HEK293 (cell line): ENCODE measurements around the gene RGS7.

Source experiments
- CTCF ChIP-seq: fragments of 450-650 bp; formaldehyde crosslinking; IDR thresholded peaks from 2 replicates; pipeline ENCODE4 v1.5.1; 2016; ENCODE audit warnings: missing biosample characterization, missing genetic modification characterization
- RBAK ChIP-seq: fragments of 450-650 bp; formaldehyde crosslinking; IDR thresholded peaks from 2 replicates; pipeline ENCODE4 v1.5.1; 2016; ENCODE audit warnings: missing biosample characterization, missing genetic modification characterization
- YY1 ChIP-seq: fragments of 450-650 bp; formaldehyde crosslinking; IDR thresholded peaks from 2 replicates; pipeline ENCODE4 v1.5.1; 2018; ENCODE audit warnings: missing biosample characterization, missing genetic modification characterization
- ZBTB49 ChIP-seq: fragments of 450-650 bp; formaldehyde crosslinking; IDR thresholded peaks from 2 replicates; pipeline ENCODE4 v1.5.1; 2016; ENCODE audit warnings: missing biosample characterization, missing genetic modification characterization, low read depth
- ZNF114 ChIP-seq: fragments of 450-650 bp; formaldehyde crosslinking; IDR thresholded peaks from 2 replicates; pipeline ENCODE4 v1.5.0; 2017; ENCODE audit warnings: missing biosample characterization, missing genetic modification characterization
- ZNF148 ChIP-seq: fragments of 450-650 bp; formaldehyde crosslinking; IDR thresholded peaks from 2 replicates; pipeline ENCODE4 v1.5.0; 2017; ENCODE audit warnings: missing biosample characterization, missing genetic modification characterization, borderline replicate concordance
- ZNF174 ChIP-seq: fragments of 450-650 bp; formaldehyde crosslinking; IDR thresholded peaks from 2 replicates; pipeline ENCODE4 v1.5.0; 2017; ENCODE audit warnings: missing biosample characterization, mild to moderate bottlenecking, missing genetic modification characterization
- ZNF223 ChIP-seq: fragments of 450-650 bp; formaldehyde crosslinking; IDR thresholded peaks from 2 replicates; pipeline ENCODE4 v1.5.1; 2016; ENCODE audit warnings: missing biosample characterization, missing genetic modification characterization
- ZNF24 ChIP-seq: fragments of 450-650 bp; formaldehyde crosslinking; IDR thresholded peaks from 2 replicates; pipeline ENCODE4 v1.5.1; 2016; ENCODE audit warnings: missing biosample characterization, missing genetic modification characterization
- ZNF292 ChIP-seq: fragments of 450-650 bp; formaldehyde crosslinking; IDR thresholded peaks from 2 replicates; pipeline ENCODE4 v1.5.1; 2016; ENCODE audit warnings: low read depth, missing biosample characterization, missing genetic modification characterization, borderline replicate concordance
- ZNF366 ChIP-seq: fragments of 450-650 bp; formaldehyde crosslinking; conservative IDR thresholded peaks from 2 replicates; pipeline ENCODE4 v1.5.1; 2016; ENCODE audit warnings: missing biosample characterization, missing genetic modification characterization
- ZNF513 ChIP-seq: fragments of 450-650 bp; IDR thresholded peaks from 2 replicates; pipeline ENCODE4 v1.5.1; 2018; ENCODE audit warnings: missing biosample characterization, missing genetic modification characterization
- ZNF843 ChIP-seq: fragments of 450-650 bp; formaldehyde crosslinking; IDR thresholded peaks from 2 replicates; pipeline ENCODE4 v1.5.1; 2016; ENCODE audit warnings: missing biosample characterization, missing genetic modification characterization
- ZSCAN30 ChIP-seq: fragments of 450-650 bp; IDR thresholded peaks from 2 replicates; pipeline ENCODE4 v1.5.1; 2018; ENCODE audit warnings: missing biosample characterization, mild to moderate bottlenecking, missing genetic modification characterization, moderate library complexity

GRCh38 chr1:240935920-240936319, 421.1 kb downstream of the RGS7 start:
- TF ChIP-seq ZNF292 (tag by site-specific recombination), result no peak
- TF ChIP-seq ZNF174, result no peak
- TF ChIP-seq YY1 (tag by site-specific recombination), result no peak
- TF ChIP-seq ZNF114 (tag by site-specific recombination), result no peak
- no peak for TF ChIP-seq ZBTB49 (tag by site-specific recombination)
- no peak for TF ChIP-seq CTCF (tag by site-specific recombination)
- TF ChIP-seq ZNF148 (tag by site-specific recombination), result no peak
- no peak for TF ChIP-seq RBAK (tag by site-specific recombination)
- no peak for TF ChIP-seq ZNF24 (tag by site-specific recombination)
- no peak for TF ChIP-seq ZNF366 (tag by site-specific recombination)
- TF ChIP-seq ZNF843 (tag by site-specific recombination), result no peak
- no peak for TF ChIP-seq ZSCAN30
- TF ChIP-seq ZNF513 (tag by site-specific recombination), result no peak
- TF ChIP-seq ZNF223 (tag by site-specific recombination), result no peak
